ENCODE data around the gene CCM2L.

DNA sequence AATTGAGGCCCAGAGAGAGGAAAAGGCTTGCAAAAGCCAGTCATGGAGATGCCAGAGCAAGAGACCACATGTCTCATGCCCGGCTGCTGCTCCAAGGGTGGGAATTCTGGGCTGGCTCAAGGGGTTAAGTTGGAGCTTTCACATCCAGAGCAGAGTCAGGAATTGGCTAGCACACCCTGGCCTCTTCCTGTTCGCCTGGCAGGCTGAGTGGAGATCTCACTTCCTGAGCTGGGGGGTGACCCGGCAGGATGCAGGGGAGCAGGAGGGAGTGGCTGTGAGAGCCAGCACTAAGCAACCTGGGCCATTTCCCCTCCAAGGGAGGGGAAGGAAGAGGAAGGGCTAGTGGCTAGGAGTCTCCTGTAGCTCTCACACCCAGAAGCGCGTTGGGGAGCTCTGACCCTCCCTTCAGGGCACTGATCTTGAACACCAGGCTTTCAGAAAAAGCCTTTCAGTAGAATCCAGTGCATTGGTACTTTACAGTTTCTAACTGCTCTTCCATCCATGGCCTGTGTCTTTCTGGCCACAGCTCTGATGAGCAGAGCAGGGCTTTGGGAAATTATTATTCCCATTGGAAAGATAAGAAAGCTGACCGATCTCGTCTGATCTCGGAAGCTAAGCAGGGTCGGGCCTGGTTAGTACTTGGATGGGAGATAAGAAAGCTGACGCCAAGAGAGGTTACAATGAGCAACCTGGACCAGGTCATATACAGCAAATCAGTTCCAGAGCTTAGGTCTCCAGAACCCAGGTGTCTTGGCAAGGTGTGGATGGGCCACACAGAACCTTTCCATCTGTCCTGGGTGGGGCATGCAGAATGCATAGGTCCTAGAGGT, 2.2 kb upstream of the CCM2L start:
- no peak for TF ChIP-seq EZH2 (IDR thresholded peaks at IDR 0.05; ENCODE audit: borderline replicate concordance, low read depth, low read length, severe bottlenecking)
- TF ChIP-seq, protein P1, sequence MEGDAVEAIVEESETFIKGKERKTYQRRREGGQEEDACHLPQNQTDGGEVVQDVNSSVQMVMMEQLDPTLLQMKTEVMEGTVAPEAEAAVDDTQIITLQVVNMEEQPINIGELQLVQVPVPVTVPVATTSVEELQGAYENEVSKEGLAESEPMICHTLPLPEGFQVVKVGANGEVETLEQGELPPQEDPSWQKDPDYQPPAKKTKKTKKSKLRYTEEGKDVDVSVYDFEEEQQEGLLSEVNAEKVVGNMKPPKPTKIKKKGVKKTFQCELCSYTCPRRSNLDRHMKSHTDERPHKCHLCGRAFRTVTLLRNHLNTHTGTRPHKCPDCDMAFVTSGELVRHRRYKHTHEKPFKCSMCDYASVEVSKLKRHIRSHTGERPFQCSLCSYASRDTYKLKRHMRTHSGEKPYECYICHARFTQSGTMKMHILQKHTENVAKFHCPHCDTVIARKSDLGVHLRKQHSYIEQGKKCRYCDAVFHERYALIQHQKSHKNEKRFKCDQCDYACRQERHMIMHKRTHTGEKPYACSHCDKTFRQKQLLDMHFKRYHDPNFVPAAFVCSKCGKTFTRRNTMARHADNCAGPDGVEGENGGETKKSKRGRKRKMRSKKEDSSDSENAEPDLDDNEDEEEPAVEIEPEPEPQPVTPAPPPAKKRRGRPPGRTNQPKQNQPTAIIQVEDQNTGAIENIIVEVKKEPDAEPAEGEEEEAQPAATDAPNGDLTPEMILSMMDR (IDR thresholded peaks at IDR 0.05; ENCODE audit: borderline replicate concordance, extremely low read depth, low read length, poor library complexity, severe bottlenecking): no peak
